NT2/D1 (cell line): ENCODE data around the gene MGA.

Experiments used
- SUZ12 ChIP-seq: IDR thresholded peaks from 2 replicates; pipeline ENCODE4 v1.6.1; 2011; ENCODE audit not compliant: insufficient read length, insufficient read depth; ENCODE audit errors: extremely low read depth
- ZNF274 ChIP-seq: IDR thresholded peaks from 2 replicates; pipeline ENCODE4 v1.6.1; 2011; ENCODE audit warnings: mild to moderate bottlenecking, low read depth, low read length

GRCh38 chr15:41783296-41783695 lies 123.1 kb downstream of the MGA start:
- no peak for TF ChIP-seq SUZ12
- no peak for TF ChIP-seq ZNF274
